ENCODE data around the gene LRRC58.
A peak's percentile ranks its signal among the peaks of the same experiment; 100 is the strongest.
"Not testable (repeated sequence)": the region's sequence is repeated elsewhere in the genome, so short reads cannot be mapped to it uniquely, and the experiment has no call there.

The LRRC58 gene

GRCh38 chr3:120339362-120339761 is 9.8 kb downstream of the LRRC58 start:
- DNase-seq (ENCODE audit: low read depth) = no peak

DNA sequence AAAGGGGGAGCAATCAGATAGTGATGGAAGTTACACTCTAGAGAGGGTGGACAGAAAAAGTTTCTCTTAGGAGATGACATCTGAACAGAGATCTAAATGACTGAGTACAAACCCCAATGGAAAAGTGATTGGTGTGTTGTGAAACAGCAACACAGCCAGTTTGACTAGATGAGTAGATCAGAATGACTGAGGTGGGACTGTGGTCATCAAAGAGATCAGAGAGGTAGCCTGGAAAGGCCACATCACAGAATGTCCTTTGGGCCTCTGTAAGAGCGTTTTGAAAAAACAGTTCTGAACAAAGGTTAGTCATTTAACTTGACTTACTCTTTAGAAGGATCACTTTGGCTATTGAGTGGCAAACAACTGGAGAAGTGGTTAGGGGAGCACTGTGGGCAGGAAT is 10.6 kb downstream of the LRRC58 start:
- no peak for DNase-seq (ENCODE audit: low read depth)

DNA sequence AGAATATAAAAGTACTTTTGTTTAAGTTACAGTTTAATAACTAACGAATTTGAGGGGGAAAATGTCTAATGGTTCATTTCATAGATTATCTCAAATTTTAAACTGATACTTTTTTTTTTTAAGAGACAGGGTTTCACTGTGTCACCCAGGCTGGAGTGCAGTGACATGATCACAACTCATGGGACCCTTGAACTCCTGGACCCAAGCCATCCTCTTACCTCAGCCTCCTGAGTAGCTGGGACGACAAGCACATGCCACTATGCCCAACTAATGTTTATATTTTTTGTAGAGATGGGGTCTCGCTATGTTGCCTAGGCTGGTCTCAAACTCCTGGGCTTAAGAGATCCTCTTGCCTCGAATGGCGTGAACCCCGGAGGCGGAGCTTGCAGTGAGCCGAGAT is 16.5 kb downstream of the LRRC58 start:
- no peak for DNase-seq (ENCODE audit: low read depth)

DNA sequence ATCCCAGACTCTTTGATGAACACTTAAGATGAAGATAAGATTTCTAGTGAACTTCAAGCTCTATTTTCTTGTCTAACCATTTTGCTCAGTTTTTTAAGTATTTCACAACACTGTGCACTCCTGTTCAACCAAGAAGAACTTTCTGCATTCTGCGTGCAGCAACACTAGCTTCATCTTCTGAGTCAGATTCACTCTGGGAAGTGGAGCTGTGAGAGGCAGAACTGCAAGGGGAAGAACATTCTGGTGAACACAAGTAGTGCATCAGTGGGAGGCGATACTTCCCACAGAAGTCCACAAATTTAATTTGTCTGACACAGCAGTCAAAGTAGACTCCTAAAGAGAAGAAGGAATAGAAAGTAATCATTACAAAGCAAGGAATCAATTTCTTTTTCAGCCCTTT is 18.1 kb downstream of the LRRC58 start:
- DNase-seq (ENCODE audit: low read depth) = no peak

DNA sequence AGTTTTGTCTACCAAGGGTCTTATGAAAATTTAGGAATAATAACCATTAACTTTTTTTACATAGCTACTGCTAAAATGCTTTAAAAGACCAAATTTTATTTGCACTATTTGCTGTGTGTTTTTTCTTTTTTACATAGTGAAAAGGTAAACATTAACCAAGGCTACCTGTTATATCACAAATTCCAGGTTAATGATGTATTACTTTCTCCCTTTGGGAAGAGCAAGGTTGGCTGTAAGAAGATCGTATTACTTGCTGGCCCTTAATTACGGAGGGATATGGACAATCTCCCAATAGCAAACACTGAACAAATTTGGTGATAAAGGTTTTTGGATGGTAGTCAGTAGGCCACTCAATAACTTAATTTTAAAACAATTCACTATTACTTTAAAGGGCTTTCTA is 22.4 kb downstream of the LRRC58 start:
- no peak for DNase-seq (ENCODE audit: low read depth)

- DNase-seq (ENCODE audit: low read depth) = no peak
Measured at GRCh38 chr3:120324190-120324589, 25.0 kb downstream of the LRRC58 start.

- DNase-seq (ENCODE audit: low read depth) = not testable (repeated sequence)
Measured at GRCh38 chr3:120323761-120324160, 25.4 kb downstream of the LRRC58 start.

GRCh38 chr3:120311863-120312794 is 37.0 kb downstream of the LRRC58 start:
- DNase-seq (ENCODE audit: low read depth) = no peak

- DNase-seq (ENCODE audit: low read depth) = no peak
Measured at GRCh38 chr3:120306519-120307455, 42.4 kb downstream of the LRRC58 start.

GRCh38 chr3:120304616-120305015 is 44.5 kb downstream of the LRRC58 start:
- no peak for DNase-seq (ENCODE audit: low read depth)

GRCh38 chr3:120302361-120302760 is 46.8 kb downstream of the LRRC58 start:
- DNase-seq (ENCODE audit: low read depth) = no peak

DNA sequence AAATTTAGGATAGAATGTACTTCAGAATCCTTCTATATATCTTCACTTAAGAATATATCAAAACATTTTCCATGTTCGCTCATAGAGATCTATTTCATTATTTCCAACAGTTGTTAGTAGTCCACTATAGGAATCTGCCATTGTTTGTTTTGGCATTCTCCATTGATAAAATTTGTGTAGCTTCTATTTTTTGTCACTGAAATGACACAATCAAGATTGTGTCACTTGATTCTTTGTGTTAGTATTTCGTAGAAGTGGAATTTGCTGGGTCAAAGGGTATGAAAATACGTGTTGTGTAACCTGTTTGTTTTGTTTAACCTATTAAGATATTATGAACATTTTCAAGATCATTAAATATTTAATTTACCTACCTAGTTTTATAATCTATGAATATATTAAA is 48.2 kb downstream of the LRRC58 start:
- DNase-seq (ENCODE audit: low read depth) = no peak

DNA sequence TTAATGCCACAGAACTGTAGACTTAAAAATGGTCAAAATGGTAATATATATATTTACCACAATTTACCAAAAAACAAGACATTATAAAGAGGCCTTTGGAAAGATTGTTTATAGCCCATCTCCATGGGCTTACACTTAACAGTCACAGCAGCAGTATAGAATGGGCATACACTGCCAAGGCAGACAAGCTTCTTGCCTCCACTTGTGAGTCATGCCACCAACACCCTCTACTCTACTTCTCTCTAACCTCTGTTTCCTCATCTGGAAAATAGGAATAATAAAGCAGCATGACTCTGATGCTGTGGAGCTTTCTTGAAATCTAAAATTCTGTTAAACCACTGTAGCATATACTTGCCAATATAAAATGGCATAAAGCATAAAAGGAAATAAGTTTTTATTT is 49.8 kb downstream of the LRRC58 start:
- no peak for DNase-seq (ENCODE audit: low read depth)

- DNase-seq (ENCODE audit: low read depth) = peak; percentile 2
Measured at GRCh38 chr3:120298996-120299395, 50.2 kb downstream of the LRRC58 start.

- not testable (repeated sequence) for DNase-seq (ENCODE audit: low read depth)
Measured at GRCh38 chr3:120291552-120291951, 57.6 kb downstream of the LRRC58 start.

DNA sequence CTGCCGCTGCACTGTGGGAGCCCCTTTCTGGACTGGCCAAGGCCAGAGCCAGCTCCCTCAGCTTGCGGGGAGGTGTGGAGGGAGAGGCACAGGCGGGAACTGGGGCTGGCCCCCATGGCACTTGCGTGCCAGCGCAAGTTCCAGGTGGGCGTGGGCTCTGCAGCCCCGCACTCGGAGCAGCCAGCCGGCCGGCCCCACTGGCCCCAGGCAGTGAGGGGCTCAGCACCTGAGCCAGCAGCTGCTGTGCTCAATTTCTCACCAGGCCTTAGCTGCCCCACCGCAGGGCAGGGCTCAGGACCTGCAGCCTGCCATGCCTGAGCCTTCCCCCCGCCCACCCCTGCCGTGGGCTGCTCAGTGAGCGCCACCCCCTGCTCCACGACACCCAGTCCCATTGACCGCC is 59.5 kb downstream of the LRRC58 start:
- no peak for DNase-seq (ENCODE audit: low read depth)

- DNase-seq (ENCODE audit: low read depth) = no peak
Measured at GRCh38 chr3:120286465-120286864, 62.7 kb downstream of the LRRC58 start.

DNA sequence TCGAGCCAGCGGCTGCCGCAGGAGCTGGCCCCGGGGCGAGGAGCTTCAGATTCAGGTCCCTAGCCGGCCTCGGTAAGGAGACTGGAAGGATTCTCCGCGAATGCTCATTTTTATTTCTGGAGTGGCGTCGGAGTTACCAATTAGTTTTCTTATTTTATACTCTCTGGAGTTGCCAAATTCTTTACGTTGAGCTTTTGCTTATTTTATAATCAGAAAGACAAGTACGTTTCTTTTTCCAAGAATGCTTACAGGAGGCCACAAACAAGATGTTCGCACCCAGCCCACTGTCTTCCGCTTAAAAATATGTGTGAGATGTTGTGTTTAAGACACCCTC is 63.7 kb downstream of the LRRC58 start:
- DNase-seq (ENCODE audit: low read depth) = no peak

DNA sequence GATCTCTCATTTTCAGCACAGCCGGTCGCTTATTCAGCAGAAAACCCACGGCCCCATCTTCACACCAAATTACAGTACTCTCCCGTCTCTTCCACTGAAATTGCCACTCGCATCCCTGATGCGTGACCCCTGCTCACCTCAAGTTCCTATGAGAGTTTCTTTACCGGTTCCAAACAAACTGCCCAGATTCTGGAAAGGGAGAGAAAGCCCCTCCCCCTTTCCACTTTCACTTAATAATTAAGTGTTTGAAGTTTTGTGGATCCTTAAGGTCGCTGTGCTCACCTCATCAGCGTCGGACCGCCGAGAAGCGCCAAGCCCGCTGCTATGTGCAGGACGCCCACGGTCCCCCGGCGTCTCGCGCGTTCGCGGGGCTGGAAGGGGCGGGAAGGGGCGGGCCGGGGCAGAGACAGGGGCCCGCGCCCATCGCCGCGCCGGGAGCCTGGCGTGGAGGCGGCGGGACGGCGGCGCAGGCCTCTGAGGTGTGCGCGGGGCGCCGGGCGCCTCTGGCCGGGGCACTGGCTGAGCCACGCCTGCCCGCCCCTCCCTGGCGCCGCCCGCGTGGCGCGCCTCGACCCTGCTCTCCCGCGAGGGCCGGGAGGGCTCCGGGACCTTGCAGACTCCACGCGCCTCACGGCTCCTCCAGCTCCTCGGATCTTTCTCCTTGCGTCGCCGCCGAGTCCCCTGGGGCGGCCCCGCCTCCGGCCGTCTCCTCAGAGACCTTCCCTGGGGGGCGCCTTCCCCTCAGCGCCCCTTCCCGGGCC is 64.2 kb downstream of the LRRC58 start, which contains the start of gene GPR156:
GPR156 (minus strand) TSS at position 476 of the 761 bp plus-strand sequence. CDS start 41,124 bp downstream, outside the sequence.
- no peak for DNase-seq (ENCODE audit: low read depth)

GRCh38 chr3:120281261-120281660 is 67.9 kb downstream of the LRRC58 start:
- DNase-seq (ENCODE audit: low read depth) = no peak

GRCh38 chr3:120280566-120280965 is 68.6 kb downstream of the LRRC58 start:
- no peak for DNase-seq (ENCODE audit: low read depth)

- DNase-seq (ENCODE audit: low read depth) = no peak
Measured at GRCh38 chr3:120280026-120280425, 69.1 kb downstream of the LRRC58 start.

Measured in CMK (cell line).